OCI-LY3 (cell line): ENCODE results near the gene NPPB.

Experiments used
- H2AFZ ChIP-seq: fragments of 200-600, 300-600 bp; shearing (Covaris generic); 2 replicates; pipeline ENCODE4 v1.6.0; 2014; ENCODE audit warnings: antibody characterized with exemption, low read depth, low read length
- H3K27ac ChIP-seq: fragments of 200-600, 300-600 bp; sonication (generic); 2 replicates; pipeline ENCODE4 v1.5.1; 2014; ENCODE audit warnings: mild to moderate bottlenecking, low read length, moderate library complexity, mixed read lengths
- H3K27me3 ChIP-seq: fragments of 200-600, 300-600 bp; sonication (generic); 2 replicates; pipeline ENCODE4 v1.6.1; 2014; ENCODE audit warnings: low read depth, low read length, mixed read lengths
- H3K36me3 ChIP-seq: fragments of 200-600, 300-600 bp; sonication (generic); replicated peaks from 2 replicates; pipeline ENCODE3; 2014; ENCODE audit warnings: low read depth, low read length, mixed read lengths
- H3K4me1 ChIP-seq: fragments of 300-600, 200-600 bp; sonication (generic); 2 replicates; pipeline ENCODE4 v1.6.1; 2014; ENCODE audit warnings: low read length, mixed read lengths
- H3K4me2 ChIP-seq: fragments of 200-600, 300-600 bp; sonication (generic); 2 replicates; pipeline ENCODE4 v1.6.1; 2014; ENCODE audit warnings: low read length, mixed read lengths
- H3K4me3 ChIP-seq: fragments of 300-600, 200-600 bp; sonication (generic); 2 replicates; pipeline ENCODE4 v1.5.1; 2014; ENCODE audit warnings: antibody characterized with exemption, mild to moderate bottlenecking, low read length, moderate library complexity
- H3K79me2 ChIP-seq: fragments of 300-600, 200-600 bp; shearing (Covaris generic); 2 replicates; pipeline ENCODE4 v1.6.1; 2014; ENCODE audit warnings: mild to moderate bottlenecking, low read length, mixed read lengths
- H3K9ac ChIP-seq: fragments of 300-600, 200-600 bp; shearing (Covaris generic); 2 replicates; pipeline ENCODE4 v1.6.0; 2014; ENCODE audit warnings: mild to moderate bottlenecking, low read length, moderate library complexity
- H3K9me3 ChIP-seq: fragments of 200-600, 300-600 bp; shearing (Covaris generic); 2 replicates; pipeline ENCODE4 v1.6.1; 2014; ENCODE audit warnings: low read length, mixed read lengths; ENCODE audit not compliant: insufficient read depth
- H4K20me1 ChIP-seq: fragments of 200-600, 300-600 bp; sonication (generic); 2 replicates; pipeline ENCODE4 v1.6.1; 2016; ENCODE audit warnings: low read length, mixed read lengths; ENCODE audit not compliant: insufficient read depth
- CTCF ChIP-seq: fragments of 200-600, 300-600 bp; sonication (generic); IDR thresholded peaks from 2 replicates; pipeline ENCODE4 v1.5.1; 2014; ENCODE audit warnings: antibody characterized with exemption, low read length, low read depth
- EZH2phosphoT487 ChIP-seq: fragments of 200-600 bp; shearing (Covaris generic); IDR thresholded peaks from 2 replicates; pipeline ENCODE4 v1.6.1; 2018; ENCODE audit warnings: antibody characterized with exemption, mixed run types, low read depth

The NPPB gene

GRCh38 chr1:11880181-11880575, 21.4 kb upstream of the NPPB start:
- H3K27me3 ChIP-seq: no peaks in the 10 kb centered on the region

GRCh38 chr1:11879311-11880180, 20.8 kb upstream of the NPPB start:
- Histone ChIP-seq H4K20me1 (no peaks in the 10 kb centered on the region), H3K9ac (no peak overlapping the region), H3K36me3 (no peaks in the 10 kb centered on the region), H3K27me3 (no peaks in the 10 kb centered on the region), H2AFZ (no peak overlapping the region), H3K27ac (no peak overlapping the region), H3K4me3 (no peak overlapping the region), H3K4me2 (no peak overlapping the region), H3K79me2 (no peaks in the 10 kb centered on the region), H3K9me3 (no peaks in the 10 kb centered on the region), H3K4me1 (no peaks in the 10 kb centered on the region)
- TF ChIP-seq EZH2phosphoT487: no peak
- no peak for TF ChIP-seq CTCF

More at GRCh38 chr1:11880181-11880575, 21.4 kb upstream of the NPPB start:
- H3K4me1 ChIP-seq: no peaks in the 10 kb centered on the region
- H3K4me2 ChIP-seq: no peak overlapping the region
- no peaks in the 10 kb centered on the region for H3K36me3 ChIP-seq
- H3K27ac ChIP-seq: no peak overlapping the region
- H3K9ac ChIP-seq: no peak overlapping the region
- H2AFZ ChIP-seq: no peak overlapping the region
- no peak overlapping the region for H3K4me3 ChIP-seq
- H3K79me2 ChIP-seq: no peaks in the 10 kb centered on the region
- TF ChIP-seq CTCF (no peak), EZH2phosphoT487 (no peak)
- no peaks in the 10 kb centered on the region for H3K9me3 ChIP-seq
- H4K20me1 ChIP-seq: no peaks in the 10 kb centered on the region

GRCh38 chr1:11878891-11879190, 20.1 kb upstream of the NPPB start:
- Histone ChIP-seq H4K20me1 (no peaks in the 10 kb centered on the region), H3K9me3 (no peaks in the 10 kb centered on the region), H3K4me3 (no peak overlapping the region), H2AFZ (no peak overlapping the region), H3K27me3 (no peaks in the 10 kb centered on the region), H3K36me3 (no peaks in the 10 kb centered on the region), H3K4me1 (no peaks in the 10 kb centered on the region), H3K9ac (no peak overlapping the region), H3K27ac (no peak overlapping the region), H3K4me2 (no peak overlapping the region), H3K79me2 (no peaks in the 10 kb centered on the region)
- TF ChIP-seq CTCF (no peak), EZH2phosphoT487 (no peak)

GRCh38 chr1:11878081-11878890, 19.5 kb upstream of the NPPB start:
- no peaks in the 10 kb centered on the region for H4K20me1 ChIP-seq
- no peak for TF ChIP-seq EZH2phosphoT487
- no peak for TF ChIP-seq CTCF
- H3K27me3 ChIP-seq: no peaks in the 10 kb centered on the region
- H3K36me3 ChIP-seq: no peaks in the 10 kb centered on the region
- H2AFZ ChIP-seq: no peak overlapping the region
- H3K79me2 ChIP-seq: no peaks in the 10 kb centered on the region
- no peak overlapping the region for H3K9ac ChIP-seq
- no peaks in the 10 kb centered on the region for H3K4me1 ChIP-seq
- H3K4me3 ChIP-seq: no peak overlapping the region
- no peak overlapping the region for H3K4me2 ChIP-seq
- no peak overlapping the region for H3K27ac ChIP-seq
- H3K9me3 ChIP-seq: no peaks in the 10 kb centered on the region
